K562 (cell line): Measurements from ENCODE around the gene SCNN1A. TPM values are rescaled to one million over a fixed set of nuclear protein-coding genes. Genes with fewer than 3 reads are reported as not detected.

Experiments used
- CBFA2T2 ChIP-seq: fragments of 450-650 bp; conservative IDR thresholded peaks from 2 replicates; pipeline ENCODE4 v1.6.1; 2017; ENCODE audit warnings: mild to moderate bottlenecking
- CBFA2T3 ChIP-seq: fragments of 450-650 bp; IDR thresholded peaks from 2 replicates; pipeline ENCODE4 v1.6.1; 2017
- CREM ChIP-seq: IDR thresholded peaks from 2 replicates; pipeline ENCODE4 v1.6.1; 2014; ENCODE audit warnings: antibody characterized with exemption, low read depth
- FOS ChIP-seq: IDR thresholded peaks from 3 replicates; pipeline ENCODE4 v1.6.1; 2011; ENCODE audit not compliant: insufficient read length; ENCODE audit errors: extremely low read depth
- GABPB1 ChIP-seq: sonication (generic); formaldehyde crosslinking; IDR thresholded peaks from 2 replicates; pipeline ENCODE4 v1.8.0; 2022; ENCODE audit warnings: mild to moderate bottlenecking, missing genetic modification reagents
- GTF2E2 ChIP-seq: fragments of 200-800 bp; sonication (Bioruptor generic); IDR thresholded peaks from 2 replicates; pipeline ENCODE4 v1.6.1; 2016; ENCODE audit warnings: missing genetic modification characterization, missing compliant biosample characterization
- KDM1A ChIP-seq, 2 experiments: fragments of 450-650 bp; IDR thresholded peaks; 2 replicates each; pipeline ENCODE4 v1.6.1; 2016; ENCODE audit warnings: mild to moderate bottlenecking in 2 of 2
- MBD2 ChIP-seq: sonication (generic); IDR thresholded peaks from 2 replicates; pipeline ENCODE4 v1.6.1; 2016; ENCODE audit warnings: low read depth, borderline replicate concordance
- MLX ChIP-seq, 2 experiments: fragments of 450-650 bp in 1 of 2; sonication (generic) in 1 of 2; formaldehyde crosslinking; conservative IDR thresholded peaks; 2 replicates each; pipeline versions ENCODE4 v1.4.0 to v1.8.1; 2020 to 2022; ENCODE audit warnings: mild to moderate bottlenecking in 1 of 2, missing genetic modification reagents in 1 of 2
- NR2C1 ChIP-seq, 2 experiments: fragments of 450-650 bp; IDR thresholded peaks; 2 replicates each; pipeline ENCODE4 v1.6.1; 2017; ENCODE audit warnings: mild to moderate bottlenecking in 2 of 2, antibody characterized with exemption in 1 of 2, inconsistent platforms in 1 of 2, missing compliant biosample characterization in 1 of 2, missing genetic modification characterization in 1 of 2
- RCOR1 ChIP-seq, 2 experiments: IDR thresholded peaks; 2 replicates each; pipeline ENCODE4 v1.6.1; 2012; ENCODE audit warnings: low read depth in 2 of 2, low read length in 2 of 2, borderline replicate concordance in 1 of 2, improper control_type of control experiment in 1 of 2
- SIX5 ChIP-seq, 2 experiments: IDR thresholded peaks; 2 replicates each; pipeline ENCODE4 v1.6.1; 2011; ENCODE audit warnings: low read length in 2 of 2, borderline replicate concordance in 1 of 2, low read depth in 1 of 2, mild to moderate bottlenecking in 1 of 2, moderate library complexity in 1 of 2; ENCODE audit not compliant: insufficient read depth in 1 of 2
- SNIP1 ChIP-seq: fragments of 450-650 bp; IDR thresholded peaks from 2 replicates; pipeline ENCODE4 v1.7.1; 2017; ENCODE audit warnings: low read depth, mild to moderate bottlenecking
- WHSC1 ChIP-seq: IDR thresholded peaks from one replicate; pipeline ENCODE4 v1.6.1; 2012; ENCODE audit warnings: low read length, control low read depth, inconsistent platforms
- ZC3H4 ChIP-seq: sonication (generic); formaldehyde crosslinking; IDR thresholded peaks from 2 replicates; pipeline ENCODE4 v1.9.0; 2021; ENCODE audit warnings: missing genetic modification reagents, borderline replicate concordance
- ZNF134 ChIP-seq: fragments of 250-450 bp; sonication (Bioruptor Pico); conservative IDR thresholded peaks from 2 replicates; pipeline ENCODE4 v1.4.0; 2020
- ZNF436 ChIP-seq: fragments of 250-450, 450-650 bp; sonication (Bioruptor Pico); formaldehyde crosslinking; IDR thresholded peaks from 2 replicates; pipeline ENCODE4 v1.7.0; 2020; ENCODE audit warnings: mild to moderate bottlenecking
- ZNF592 ChIP-seq: fragments of 450-650 bp; IDR thresholded peaks from 2 replicates; pipeline ENCODE4 v1.6.1; 2017; ENCODE audit warnings: antibody characterized with exemption, mild to moderate bottlenecking
- ZNF766 ChIP-seq: fragments of 200-800 bp; sonication (Bioruptor generic); conservative IDR thresholded peaks from 2 replicates; pipeline ENCODE4 v1.6.1; 2016; ENCODE audit warnings: missing genetic modification characterization, missing compliant biosample characterization
- polyA plus RNA-seq, 8 experiments: library from polyadenylated mRNA; depleted of rRNA in 4 of 8; stranded (reverse) in 5 of 8; unstranded in 3 of 8; fragments of >200 nt; fragmentation: Nextera tagmentation in 2 of 8; fragmentation: Illumina TruSeq in 1 of 8; extraction: Ambion mirVana in 2 of 8; extraction: Trizol in 1 of 8; gene quantifications; 2 replicates each; pipeline versions ENCODE4 v1.2.1 to v1.2.3, GENCODE V29; 2011 to 2014; ENCODE audit warnings: inconsistent platforms in 1 of 8, missing spikeins in 1 of 8
- total RNA-seq, 7 experiments: library from RNA; depleted of rRNA in 6 of 7; stranded (reverse); fragments of >200 nt in 6 of 7; fragmentation: Illumina TruSeq in 2 of 7; extraction: Trizol in 2 of 7; gene quantifications; 2 replicates each; pipeline versions ENCODE4 v1.2.1 to v1.2.3, GENCODE V29; 2011 to 2021; ENCODE audit warnings: low replicate concordance in 1 of 7
- TF ChIP-seq, protein P1 (sequence below): sonication (generic); formaldehyde crosslinking; IDR thresholded peaks from 2 replicates; pipeline ENCODE4 v1.8.0; 2022; ENCODE audit warnings: mild to moderate bottlenecking, missing genetic modification reagents

Gene SCNN1A
- total and polyA plus RNA-seq, 9 of the 15 experiments (the other 6 are each of a cell fraction or from before 2014, with no cell fraction given), result 0.15 to 0.49 (median 0.32) TPM; not detected in 5

DNA sequence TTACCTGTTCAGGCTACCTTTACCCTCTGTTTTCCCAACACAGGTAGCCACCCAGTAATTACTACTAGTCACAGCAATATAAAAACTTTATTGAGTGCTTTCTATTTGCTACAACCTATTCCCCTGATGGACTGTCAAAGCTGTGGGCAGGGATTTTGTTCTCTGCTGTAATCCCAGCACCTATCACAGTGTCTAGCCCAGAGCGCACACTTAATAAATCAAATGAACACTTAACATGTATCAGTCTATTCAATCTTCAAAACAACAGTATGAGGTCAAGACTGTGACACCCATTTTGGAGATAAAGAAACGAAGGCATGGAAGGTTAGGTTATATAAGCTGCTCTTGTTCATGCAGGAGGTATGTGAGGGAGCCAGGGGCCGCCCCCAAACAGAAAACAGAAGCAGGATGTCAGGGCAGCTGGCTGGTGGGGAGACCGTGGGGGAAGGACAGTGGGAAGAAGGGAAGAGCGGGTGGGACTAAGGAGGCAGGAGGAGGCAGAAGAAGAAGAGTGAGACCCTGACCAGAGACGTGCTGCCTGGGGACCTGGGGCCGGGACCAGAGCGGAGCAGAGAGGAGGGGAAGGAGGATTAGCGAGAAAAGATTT, 35.2 kb downstream of the SCNN1A start (continued):
- TF ChIP-seq GTF2E2 (no peak), ZC3H4 (CRISPR knock-in tag) (no peak), ZNF436 (CRISPR knock-in tag) (no peak), RCOR1 (IDR thresholded peaks at IDR 0.05; ENCODE audit: borderline replicate concordance in 1 of 2, low read depth in 2 of 2, low read length in 2 of 2) (peak in 1 of 2 experiments; percentile 79; a peak in 2 of 4 replicates), NR2C1 (IDR thresholded peaks at IDR 0.05) (no peak), NR2C1 (tag; IDR thresholded peaks at IDR 0.05) (peak; percentile 35; the same call in 1 of the 2 replicates), FOS (no peak), GABPB1 (CRISPR knock-in tag) (no peak), CREM (peak; percentile 31; the same call in 1 of the 2 replicates), WHSC1 (no peak), KDM1A (IDR thresholded peaks at IDR 0.05) (peak; percentile 87 to 88), SIX5 (IDR thresholded peaks at IDR 0.05; ENCODE audit: borderline replicate concordance in 1 of 2, insufficient read depth in 1 of 2, low read depth in 1 of 2, low read length in 2 of 2) (no peak), MLX (CRISPR knock-in tag; conservative IDR thresholded peaks at IDR 0.05) (no peak), SNIP1 (no peak), MBD2 (no peak), CBFA2T3 (peak; percentile 49; the same call in 1 of the 2 replicates), ZNF592 (no peak), ZNF766 (CRISPR knock-in tag) (no peak), ZNF134 (no peak), CBFA2T2 (0 out of 2 replicates have a peak, but pooled peaks have one; percentile 17)
- TF ChIP-seq, protein P1, sequence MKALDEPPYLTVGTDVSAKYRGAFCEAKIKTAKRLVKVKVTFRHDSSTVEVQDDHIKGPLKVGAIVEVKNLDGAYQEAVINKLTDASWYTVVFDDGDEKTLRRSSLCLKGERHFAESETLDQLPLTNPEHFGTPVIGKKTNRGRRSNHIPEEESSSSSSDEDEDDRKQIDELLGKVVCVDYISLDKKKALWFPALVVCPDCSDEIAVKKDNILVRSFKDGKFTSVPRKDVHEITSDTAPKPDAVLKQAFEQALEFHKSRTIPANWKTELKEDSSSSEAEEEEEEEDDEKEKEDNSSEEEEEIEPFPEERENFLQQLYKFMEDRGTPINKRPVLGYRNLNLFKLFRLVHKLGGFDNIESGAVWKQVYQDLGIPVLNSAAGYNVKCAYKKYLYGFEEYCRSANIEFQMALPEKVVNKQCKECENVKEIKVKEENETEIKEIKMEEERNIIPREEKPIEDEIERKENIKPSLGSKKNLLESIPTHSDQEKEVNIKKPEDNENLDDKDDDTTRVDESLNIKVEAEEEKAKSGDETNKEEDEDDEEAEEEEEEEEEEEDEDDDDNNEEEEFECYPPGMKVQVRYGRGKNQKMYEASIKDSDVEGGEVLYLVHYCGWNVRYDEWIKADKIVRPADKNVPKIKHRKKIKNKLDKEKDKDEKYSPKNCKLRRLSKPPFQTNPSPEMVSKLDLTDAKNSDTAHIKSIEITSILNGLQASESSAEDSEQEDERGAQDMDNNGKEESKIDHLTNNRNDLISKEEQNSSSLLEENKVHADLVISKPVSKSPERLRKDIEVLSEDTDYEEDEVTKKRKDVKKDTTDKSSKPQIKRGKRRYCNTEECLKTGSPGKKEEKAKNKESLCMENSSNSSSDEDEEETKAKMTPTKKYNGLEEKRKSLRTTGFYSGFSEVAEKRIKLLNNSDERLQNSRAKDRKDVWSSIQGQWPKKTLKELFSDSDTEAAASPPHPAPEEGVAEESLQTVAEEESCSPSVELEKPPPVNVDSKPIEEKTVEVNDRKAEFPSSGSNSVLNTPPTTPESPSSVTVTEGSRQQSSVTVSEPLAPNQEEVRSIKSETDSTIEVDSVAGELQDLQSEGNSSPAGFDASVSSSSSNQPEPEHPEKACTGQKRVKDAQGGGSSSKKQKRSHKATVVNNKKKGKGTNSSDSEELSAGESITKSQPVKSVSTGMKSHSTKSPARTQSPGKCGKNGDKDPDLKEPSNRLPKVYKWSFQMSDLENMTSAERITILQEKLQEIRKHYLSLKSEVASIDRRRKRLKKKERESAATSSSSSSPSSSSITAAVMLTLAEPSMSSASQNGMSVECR, result no peak
